C4-2B (cell line): Measurements from ENCODE around the gene TMTC2.

Source experiments
- CTCF ChIP-seq: fragments of 450-650 bp; conservative IDR thresholded peaks from 2 replicates; pipeline ENCODE4 v1.5.1; 2017; ENCODE audit warnings: mild to moderate bottlenecking
- ZFX ChIP-seq: fragments of 450-650 bp; IDR thresholded peaks from 2 replicates; pipeline ENCODE4 v1.6.1; 2017

- no peak for TF ChIP-seq CTCF
- TF ChIP-seq ZFX = no peak
Measured at GRCh38 chr12:82708061-82708879, 21.6 kb downstream of the TMTC2 start.
